GM21786 (cell line): ENCODE results near the gene MUCL1.
"Not testable (repeated sequence)": the region's sequence is repeated elsewhere in the genome, so short reads cannot be mapped to it uniquely, and the experiment has no call there.

Experiments used
- ATAC-seq: cut with Tn5 transposase; IDR thresholded peaks from one replicate; pipeline ENCODE4 v1.9.1; 2021; ENCODE audit not compliant: unreplicated experiment

The MUCL1 gene

GRCh38 chr12:54853933-54854538 is at the start of gene MUCL1:
MUCL1 (plus strand) TSS chr12:54854516; CDS start chr12:54854583, 67 bp downstream.
- peak; percentile 98 for ATAC-seq

- no peak for ATAC-seq
Observed at GRCh38 chr12:54821676-54822075, 32.6 kb upstream of the MUCL1 start.

GRCh38 chr12:54824402-54824801 is 29.9 kb upstream of the MUCL1 start:
- ATAC-seq = no peak

GRCh38 chr12:54829511-54829910 is 24.8 kb upstream of the MUCL1 start:
- no peak for ATAC-seq

GRCh38 chr12:54830199-54830598 is 24.1 kb upstream of the MUCL1 start:
- ATAC-seq = no peak

- ATAC-seq = no peak
Observed at GRCh38 chr12:54831631-54832030, 22.7 kb upstream of the MUCL1 start.

- no peak for ATAC-seq
Observed at GRCh38 chr12:54840244-54840865, 14.0 kb upstream of the MUCL1 start.

- no peak for ATAC-seq
Observed at GRCh38 chr12:54857406-54857805, 3.1 kb downstream of the MUCL1 start.

GRCh38 chr12:54858562-54858961 is 4.2 kb downstream of the MUCL1 start:
- ATAC-seq = no peak

- ATAC-seq = no peak
Observed at GRCh38 chr12:54859502-54859901, 5.2 kb downstream of the MUCL1 start.

GRCh38 chr12:54861927-54862326 is 7.6 kb downstream of the MUCL1 start:
- no peak for ATAC-seq

GRCh38 chr12:54863948-54864618 is 9.8 kb downstream of the MUCL1 start:
- no peak for ATAC-seq

GRCh38 chr12:54865683-54866324 is 11.5 kb downstream of the MUCL1 start:
- no peak for ATAC-seq

- no peak for ATAC-seq
Observed at GRCh38 chr12:54868690-54869089, 14.4 kb downstream of the MUCL1 start.

GRCh38 chr12:54870048-54870447 is 15.7 kb downstream of the MUCL1 start:
- ATAC-seq = no peak

- no peak for ATAC-seq
Observed at GRCh38 chr12:54870617-54871016, 16.3 kb downstream of the MUCL1 start.

GRCh38 chr12:54879150-54879549 is 24.8 kb downstream of the MUCL1 start:
- no peak for ATAC-seq

GRCh38 chr12:54879579-54879978 is 25.3 kb downstream of the MUCL1 start:
- ATAC-seq = no peak

- no peak for ATAC-seq
Observed at GRCh38 chr12:54882079-54882478, 27.8 kb downstream of the MUCL1 start.

- not testable (repeated sequence) for ATAC-seq
Observed at GRCh38 chr12:54882597-54882996, 28.3 kb downstream of the MUCL1 start.

GRCh38 chr12:54888428-54888827 is 34.1 kb downstream of the MUCL1 start:
- ATAC-seq = not testable (repeated sequence)

- no peak for ATAC-seq
Observed at GRCh38 chr12:54890339-54890738, 36.0 kb downstream of the MUCL1 start.
